ENCODE results near the gene HM13.

Gene HM13

GRCh38 chr20:31576751-31577150 lies 62.5 kb downstream of the HM13 start:
- DNase-seq, result no peak
- peak overlapping the region; percentile 92 for H2AK5ac ChIP-seq (ENCODE audit: low read length)
- H4K12ac ChIP-seq (ENCODE audit: low read depth, low read length), result no peak overlapping the region
- H3K18ac ChIP-seq (ENCODE audit: low read length), result peak overlapping the region; percentile 55
- H2BK120ac ChIP-seq (ENCODE audit: insufficient read depth, low read length, poor library complexity), result peak overlapping the region; percentile 6
- H3K4me1 ChIP-seq (ENCODE audit: control insufficient read depth in 1 of 2, insufficient read depth in 2 of 2, low read length in 2 of 2), result peaks cover 22 to 31% of the 10 kb centered on the region in 2 experiments
- peak overlapping the region; percentile 53 for H3K9ac ChIP-seq (ENCODE audit: low read length)
- peaks cover 3% of the 10 kb centered on the region for H3K9me3 ChIP-seq (ENCODE audit: insufficient read depth, low read depth, low read length)
- no peak overlapping the region for H2AFZ ChIP-seq (ENCODE audit: insufficient read depth, low read length, poor library complexity)
- no peak overlapping the region for H3K27ac ChIP-seq (ENCODE audit: low read depth, low read length)
- peaks cover 11% of the 10 kb centered on the region for H3K79me2 ChIP-seq (ENCODE audit: control insufficient read depth, insufficient read depth, low read length, poor library complexity)
- H3K79me1 ChIP-seq (ENCODE audit: low read length), result peaks cover 48% of the 10 kb centered on the region
- peaks cover 0 to 4% of the 10 kb centered on the region in 2 experiments for H3K36me3 ChIP-seq (ENCODE audit: control insufficient read depth in 1 of 2, insufficient read depth in 2 of 2, low read length in 2 of 2)
- no peaks in the 10 kb centered on the region for H3K27me3 ChIP-seq (ENCODE audit: insufficient read depth, low read length)
- no peak overlapping the region for H3K23ac ChIP-seq (ENCODE audit: low read length)
- peak overlapping the region; percentile 81 for H3K14ac ChIP-seq (ENCODE audit: low read length)
- H4K91ac ChIP-seq (ENCODE audit: low read depth, low read length), result peak overlapping the region; percentile 89
- H3K4me2 ChIP-seq (ENCODE audit: low read length), result no peak overlapping the region
- H3K4ac ChIP-seq (ENCODE audit: low read depth, low read length), result peak overlapping the region; percentile 44
- peak overlapping the region; percentile 24 for H4K8ac ChIP-seq (ENCODE audit: low read depth, low read length)
- H2BK5ac ChIP-seq (ENCODE audit: low read depth, low read length, poor library complexity), result peak overlapping the region; percentile 77
- peak overlapping the region; percentile 37 for H2BK12ac ChIP-seq (ENCODE audit: low read length)
- WGBS (ENCODE audit: extremely low coverage, insufficient coverage, insufficient read length), result no CpG with 5 or more reads among the region's 2 CpGs
- H3K4me3 ChIP-seq (ENCODE audit: low read depth, low read length), result no peak overlapping the region

- Histone ChIP-seq H3K18ac (ENCODE audit: low read length) (peak overlapping the region; percentile 69), H2BK120ac (ENCODE audit: insufficient read depth, low read length, poor library complexity) (peak overlapping the region; percentile 6), H3K79me2 (ENCODE audit: control insufficient read depth, insufficient read depth, low read length, poor library complexity) (peaks cover 10% of the 10 kb centered on the region), H2BK12ac (ENCODE audit: low read length) (peak overlapping the region; percentile 37), H3K23ac (ENCODE audit: low read length) (no peak overlapping the region), H3K4me1 (ENCODE audit: control insufficient read depth in 1 of 2, insufficient read depth in 2 of 2, low read length in 2 of 2) (peaks cover 20 to 30% of the 10 kb centered on the region in 2 experiments), H2AK5ac (ENCODE audit: low read length) (peak overlapping the region; percentile 92), H3K27ac (ENCODE audit: low read depth, low read length) (peak overlapping the region; percentile 61), H3K4ac (ENCODE audit: low read depth, low read length) (peak overlapping the region; percentile 44), H3K9ac (ENCODE audit: low read length) (peak overlapping the region; percentile 54), H3K27me3 (ENCODE audit: insufficient read depth, low read length) (no peaks in the 10 kb centered on the region), H3K4me2 (ENCODE audit: low read length) (no peak overlapping the region), H4K91ac (ENCODE audit: low read depth, low read length) (peak overlapping the region; percentile 89), H3K36me3 (ENCODE audit: control insufficient read depth in 1 of 2, insufficient read depth in 2 of 2, low read length in 2 of 2) (peaks cover 0 to 4% of the 10 kb centered on the region in 2 experiments), H2BK5ac (ENCODE audit: low read depth, low read length, poor library complexity) (peak overlapping the region; percentile 77), H3K4me3 (ENCODE audit: low read depth, low read length) (no peak overlapping the region), H3K79me1 (ENCODE audit: low read length) (peaks cover 45% of the 10 kb centered on the region), H3K14ac (ENCODE audit: low read length) (peak overlapping the region; percentile 81), H4K8ac (ENCODE audit: low read depth, low read length) (peak overlapping the region; percentile 24), H3K9me3 (ENCODE audit: insufficient read depth, low read depth, low read length) (peaks cover 3% of the 10 kb centered on the region), H2AFZ (ENCODE audit: insufficient read depth, low read length, poor library complexity) (no peak overlapping the region), H4K12ac (ENCODE audit: low read depth, low read length) (no peak overlapping the region)
- DNase-seq, result no peak
- WGBS (ENCODE audit: extremely low coverage, insufficient coverage, insufficient read length), result no CpG with 5 or more reads among the region's 9 CpGs
These were observed 63.0 kb downstream of the HM13 start for GRCh38 chr20:31577194-31577593.

GRCh38 chr20:31578448-31579138 lies 64.4 kb downstream of the HM13 start:
- no peak overlapping the region for H3K9ac ChIP-seq (ENCODE audit: low read length)
- H2BK12ac ChIP-seq (ENCODE audit: low read length), result peak overlapping the region; percentile 92
- no peak overlapping the region for H3K4me3 ChIP-seq (ENCODE audit: low read depth, low read length)
- H3K4me2 ChIP-seq (ENCODE audit: low read length), result no peak overlapping the region
- H3K23ac ChIP-seq (ENCODE audit: low read length), result no peak overlapping the region
- no CpG with 5 or more reads among the region's 43 CpGs for WGBS (ENCODE audit: extremely low coverage, insufficient coverage, insufficient read length)
- H3K18ac ChIP-seq (ENCODE audit: low read length), result peak overlapping the region; percentile 74
- peak overlapping the region; percentile 46 for H2BK5ac ChIP-seq (ENCODE audit: low read depth, low read length, poor library complexity)
- peaks cover 3% of the 10 kb centered on the region for H3K9me3 ChIP-seq (ENCODE audit: insufficient read depth, low read depth, low read length)
- H3K79me1 ChIP-seq (ENCODE audit: low read length), result peaks cover 35% of the 10 kb centered on the region
- H2AFZ ChIP-seq (ENCODE audit: insufficient read depth, low read length, poor library complexity), result no peak overlapping the region
- no peak for DNase-seq
- peak overlapping the region; percentile 49 for H3K4ac ChIP-seq (ENCODE audit: low read depth, low read length)
- no peak overlapping the region for H4K12ac ChIP-seq (ENCODE audit: low read depth, low read length)
- H2AK5ac ChIP-seq (ENCODE audit: low read length), result peak overlapping the region; percentile 92
- H3K36me3 ChIP-seq (ENCODE audit: control insufficient read depth in 1 of 2, insufficient read depth in 2 of 2, low read length in 2 of 2), result peaks cover 0 to 4% of the 10 kb centered on the region in 2 experiments
- H3K27me3 ChIP-seq (ENCODE audit: insufficient read depth, low read length), result no peaks in the 10 kb centered on the region
- peak overlapping the region; percentile 92 for H3K14ac ChIP-seq (ENCODE audit: low read length)
- H4K8ac ChIP-seq (ENCODE audit: low read depth, low read length), result peak overlapping the region; percentile 66
- peak overlapping the region; percentile 50 for H4K91ac ChIP-seq (ENCODE audit: low read depth, low read length)
- H3K79me2 ChIP-seq (ENCODE audit: control insufficient read depth, insufficient read depth, low read length, poor library complexity), result peaks cover 3% of the 10 kb centered on the region
- H2BK120ac ChIP-seq (ENCODE audit: insufficient read depth, low read length, poor library complexity), result peak overlapping the region; percentile 71
- peaks cover 13 to 22% of the 10 kb centered on the region in 2 experiments for H3K4me1 ChIP-seq (ENCODE audit: control insufficient read depth in 1 of 2, insufficient read depth in 2 of 2, low read length in 2 of 2)
- no peak overlapping the region for H3K27ac ChIP-seq (ENCODE audit: low read depth, low read length)

- Histone ChIP-seq H3K14ac (ENCODE audit: low read length) (peak overlapping the region; percentile 92), H2AK5ac (ENCODE audit: low read length) (peak overlapping the region; percentile 30), H4K8ac (ENCODE audit: low read depth, low read length) (no peak overlapping the region), H2BK12ac (ENCODE audit: low read length) (peak overlapping the region; percentile 92), H2BK120ac (ENCODE audit: insufficient read depth, low read length, poor library complexity) (peak overlapping the region; percentile 4), H3K79me2 (ENCODE audit: control insufficient read depth, insufficient read depth, low read length, poor library complexity) (no peaks in the 10 kb centered on the region), H3K27ac (ENCODE audit: low read depth, low read length) (no peak overlapping the region), H3K23ac (ENCODE audit: low read length) (no peak overlapping the region), H3K9me3 (ENCODE audit: insufficient read depth, low read depth, low read length) (peaks cover 3% of the 10 kb centered on the region), H3K9ac (ENCODE audit: low read length) (no peak overlapping the region), H4K12ac (ENCODE audit: low read depth, low read length) (no peak overlapping the region), H2AFZ (ENCODE audit: insufficient read depth, low read length, poor library complexity) (no peak overlapping the region), H2BK5ac (ENCODE audit: low read depth, low read length, poor library complexity) (peak overlapping the region; percentile 46), H4K91ac (ENCODE audit: low read depth, low read length) (peak overlapping the region; percentile 50), H3K4ac (ENCODE audit: low read depth, low read length) (no peak overlapping the region), H3K36me3 (ENCODE audit: control insufficient read depth in 1 of 2, insufficient read depth in 2 of 2, low read length in 2 of 2) (peaks cover 0 to 4% of the 10 kb centered on the region in 2 experiments), H3K4me3 (ENCODE audit: low read depth, low read length) (no peak overlapping the region), H3K79me1 (ENCODE audit: low read length) (peaks cover 31% of the 10 kb centered on the region), H3K18ac (ENCODE audit: low read length) (peak overlapping the region; percentile 59), H3K4me2 (ENCODE audit: low read length) (no peak overlapping the region), H3K27me3 (ENCODE audit: insufficient read depth, low read length) (no peaks in the 10 kb centered on the region), H3K4me1 (ENCODE audit: control insufficient read depth in 1 of 2, insufficient read depth in 2 of 2, low read length in 2 of 2) (peaks cover 9 to 19% of the 10 kb centered on the region in 2 experiments)
- no CpG with 5 or more reads among the region's 6 CpGs for WGBS (ENCODE audit: extremely low coverage, insufficient coverage, insufficient read length)
- DNase-seq, result no peak
These were observed 65.0 kb downstream of the HM13 start for GRCh38 chr20:31579245-31579644.
